WERI-Rb-1 (cell line): Measurements from ENCODE around the gene SORCS2.

Source experiments
- DNase-seq: peaks from one replicate; pipeline ENCODE4 v3.0.0-alpha.2; 2020
- H3K27ac ChIP-seq: fragments of 250-450 bp; sonication (Bioruptor Pico); 2 replicates; pipeline ENCODE4 v1.5.1; 2020; ENCODE audit warnings: mild to moderate bottlenecking, moderate library complexity
- H3K27me3 ChIP-seq: fragments of 250-450 bp; sonication (Bioruptor Pico); 2 replicates; pipeline ENCODE4 v1.5.1; 2021; ENCODE audit warnings: mild to moderate bottlenecking, low read depth, moderate library complexity; ENCODE audit not compliant: insufficient read depth, severe bottlenecking
- H3K36me3 ChIP-seq: fragments of 250-450 bp; sonication (Bioruptor Pico); 2 replicates; pipeline ENCODE4 v1.5.1; 2020; ENCODE audit warnings: mild to moderate bottlenecking, moderate library complexity
- H3K4me3 ChIP-seq: 2 replicates; pipeline ENCODE4 v1.5.1; 2011; ENCODE audit warnings: low read depth, mild to moderate bottlenecking, control low read depth, low read length
- H3K9me3 ChIP-seq: fragments of 250-450 bp; sonication (Bioruptor Pico); 2 replicates; pipeline ENCODE4 v1.5.1; 2021; ENCODE audit warnings: mild to moderate bottlenecking, moderate library complexity; ENCODE audit not compliant: severe bottlenecking
- TF ChIP-seq, protein P1 (sequence below): IDR thresholded peaks from 2 replicates; pipeline ENCODE4 v1.5.1; 2011; ENCODE audit warnings: low read depth, mild to moderate bottlenecking, control low read depth, inconsistent platforms, low read length

SORCS2 gene

DNA sequence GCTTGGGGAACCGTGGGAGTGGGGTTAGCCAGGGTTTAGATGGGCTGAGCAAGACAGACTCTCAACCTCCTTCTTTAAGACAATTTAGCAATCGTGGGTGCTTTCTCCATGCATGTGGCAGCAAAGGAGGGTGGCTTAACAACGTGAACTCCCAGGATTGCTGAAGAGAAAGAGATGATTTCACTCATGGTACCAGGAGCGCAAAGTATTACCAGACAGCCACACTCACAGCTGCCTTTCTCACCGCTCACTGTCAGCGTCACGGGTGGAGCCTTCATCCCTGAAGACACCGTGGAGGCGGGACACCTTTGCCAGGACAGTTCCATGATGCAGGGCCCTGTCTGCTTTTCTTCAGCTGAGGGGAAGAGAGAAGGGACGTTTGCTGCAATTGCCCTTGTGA is 454.8 kb downstream of the SORCS2 start:
- Histone ChIP-seq H3K27ac (no peak overlapping the region), H3K36me3 (peaks cover 16% of the 10 kb centered on the region), H3K9me3 (no peaks in the 10 kb centered on the region), H3K4me3 (no peak overlapping the region), H3K27me3 (no peaks in the 10 kb centered on the region)
- TF ChIP-seq, protein P1, sequence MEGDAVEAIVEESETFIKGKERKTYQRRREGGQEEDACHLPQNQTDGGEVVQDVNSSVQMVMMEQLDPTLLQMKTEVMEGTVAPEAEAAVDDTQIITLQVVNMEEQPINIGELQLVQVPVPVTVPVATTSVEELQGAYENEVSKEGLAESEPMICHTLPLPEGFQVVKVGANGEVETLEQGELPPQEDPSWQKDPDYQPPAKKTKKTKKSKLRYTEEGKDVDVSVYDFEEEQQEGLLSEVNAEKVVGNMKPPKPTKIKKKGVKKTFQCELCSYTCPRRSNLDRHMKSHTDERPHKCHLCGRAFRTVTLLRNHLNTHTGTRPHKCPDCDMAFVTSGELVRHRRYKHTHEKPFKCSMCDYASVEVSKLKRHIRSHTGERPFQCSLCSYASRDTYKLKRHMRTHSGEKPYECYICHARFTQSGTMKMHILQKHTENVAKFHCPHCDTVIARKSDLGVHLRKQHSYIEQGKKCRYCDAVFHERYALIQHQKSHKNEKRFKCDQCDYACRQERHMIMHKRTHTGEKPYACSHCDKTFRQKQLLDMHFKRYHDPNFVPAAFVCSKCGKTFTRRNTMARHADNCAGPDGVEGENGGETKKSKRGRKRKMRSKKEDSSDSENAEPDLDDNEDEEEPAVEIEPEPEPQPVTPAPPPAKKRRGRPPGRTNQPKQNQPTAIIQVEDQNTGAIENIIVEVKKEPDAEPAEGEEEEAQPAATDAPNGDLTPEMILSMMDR = no peak
- no peak for DNase-seq

DNA sequence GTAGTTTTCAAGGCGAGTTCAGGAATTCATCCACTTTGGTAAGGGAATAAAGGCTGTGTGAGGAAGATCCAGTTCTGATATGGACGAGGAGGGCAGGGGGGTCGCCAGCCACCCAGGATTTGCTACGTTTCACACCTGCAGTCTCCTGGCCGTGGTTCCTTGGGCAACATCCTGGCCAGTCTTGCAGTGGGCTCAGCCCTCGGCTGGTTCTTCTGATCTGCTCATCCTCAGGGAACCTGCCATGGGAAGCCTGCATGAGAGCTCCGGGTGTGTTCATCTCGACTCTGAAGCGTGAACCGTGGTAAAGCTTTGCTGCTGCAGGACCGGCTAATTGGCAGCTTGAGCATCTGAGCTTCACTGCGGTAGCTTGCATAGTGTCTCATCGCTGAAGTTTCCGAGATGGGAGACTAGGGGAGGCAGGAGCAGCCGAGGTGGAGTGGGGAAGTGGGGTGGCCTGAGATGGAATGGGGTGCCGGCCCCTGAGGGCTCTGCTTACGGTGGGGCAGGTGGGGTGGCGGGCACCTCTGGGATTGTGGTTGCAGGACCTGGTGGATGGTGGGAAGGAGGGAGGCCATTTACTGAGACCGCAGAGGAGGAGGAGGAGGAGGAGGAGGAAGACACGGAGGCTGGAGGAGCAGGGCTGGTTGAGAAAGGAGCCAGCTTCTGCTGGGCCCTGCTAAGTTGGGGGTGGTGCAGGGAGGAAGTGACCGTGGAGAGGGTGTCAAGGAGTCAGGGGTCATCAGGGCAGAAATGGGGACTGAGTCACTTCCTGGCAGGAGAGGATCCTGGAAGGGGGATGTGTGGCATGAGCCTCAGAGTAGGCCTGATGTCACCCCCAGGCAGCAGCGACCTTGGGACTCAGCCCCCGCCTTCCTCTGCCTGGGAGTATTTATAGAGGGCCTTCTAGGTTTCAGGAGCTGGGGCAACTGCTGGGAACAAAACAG is 455.5 kb downstream of the SORCS2 start:
- TF ChIP-seq, protein P1 = no peak
- DNase-seq = no peak
- H3K27ac ChIP-seq = no peak overlapping the region
- no peaks in the 10 kb centered on the region for H3K27me3 ChIP-seq
- H3K36me3 ChIP-seq = peaks cover 16% of the 10 kb centered on the region
- H3K9me3 ChIP-seq = no peaks in the 10 kb centered on the region
- H3K4me3 ChIP-seq = no peak overlapping the region

DNA sequence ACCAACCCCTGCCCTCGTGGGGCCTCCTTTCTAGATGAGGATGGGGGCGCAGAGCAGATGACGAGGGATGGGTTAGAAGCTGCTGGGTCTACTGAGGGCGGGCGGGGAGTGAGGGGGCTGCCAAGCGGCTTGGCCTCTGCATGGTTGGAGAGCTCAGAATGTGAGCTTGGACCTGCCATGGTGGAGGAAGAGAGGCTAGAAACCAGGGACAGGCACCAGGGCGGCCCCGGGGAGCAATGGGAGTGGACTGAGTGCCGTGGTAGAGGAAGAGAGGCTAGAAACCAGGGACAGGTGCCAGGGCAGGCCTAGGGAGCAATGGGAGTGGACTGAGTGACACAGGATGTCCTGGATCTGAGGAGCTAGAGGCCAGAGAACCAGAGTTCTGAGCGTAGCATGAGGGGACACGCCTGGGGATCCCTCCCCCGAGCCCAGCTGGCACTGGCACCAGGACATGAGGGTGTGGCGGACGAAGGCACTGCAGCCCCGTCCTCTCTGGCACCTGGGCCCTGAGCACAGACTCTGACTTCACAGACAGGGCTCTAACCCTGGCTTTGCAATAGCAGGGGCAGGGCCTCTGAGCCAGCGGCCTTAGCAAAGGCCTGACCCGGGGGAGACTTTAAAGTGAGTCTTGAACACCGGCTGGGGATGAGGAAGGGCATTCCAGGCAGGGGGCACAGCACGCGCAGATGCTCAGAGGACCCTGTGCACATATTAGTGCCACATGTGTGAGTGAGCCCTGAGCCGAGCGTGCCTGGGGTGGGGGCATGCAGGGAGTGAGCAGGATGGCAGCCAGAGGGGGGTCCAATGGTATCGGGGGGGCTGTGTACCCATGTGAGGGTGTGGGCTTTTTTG is 456.4 kb downstream of the SORCS2 start:
- Histone ChIP-seq H3K27me3 (no peaks in the 10 kb centered on the region), H3K27ac (no peak overlapping the region), H3K36me3 (peaks cover 13% of the 10 kb centered on the region), H3K4me3 (no peak overlapping the region), H3K9me3 (no peaks in the 10 kb centered on the region)
- no peak for DNase-seq
- TF ChIP-seq, protein P1 = no peak

DNA sequence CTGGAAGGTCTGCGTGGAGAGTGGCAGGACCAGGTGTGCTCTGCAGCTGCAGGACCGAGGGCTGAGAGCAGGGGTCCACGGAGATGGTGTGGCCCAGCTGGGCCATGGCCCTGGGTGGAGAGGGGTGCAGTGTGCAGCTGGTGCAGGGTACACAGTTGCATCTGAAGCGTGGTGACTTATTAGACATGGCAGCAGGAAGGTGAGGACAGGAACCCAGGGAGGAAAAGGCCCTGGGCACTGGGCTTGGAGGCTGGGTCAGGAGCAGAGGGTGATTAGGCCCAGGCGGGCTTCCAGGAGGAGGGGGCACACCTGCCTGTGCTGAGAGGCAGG is 457.0 kb downstream of the SORCS2 start:
- TF ChIP-seq, protein P1 = no peak
- Histone ChIP-seq H3K27me3 (no peaks in the 10 kb centered on the region), H3K27ac (no peak overlapping the region), H3K9me3 (no peaks in the 10 kb centered on the region), H3K36me3 (peaks cover 17% of the 10 kb centered on the region), H3K4me3 (no peak overlapping the region)
- DNase-seq = no peak

DNA sequence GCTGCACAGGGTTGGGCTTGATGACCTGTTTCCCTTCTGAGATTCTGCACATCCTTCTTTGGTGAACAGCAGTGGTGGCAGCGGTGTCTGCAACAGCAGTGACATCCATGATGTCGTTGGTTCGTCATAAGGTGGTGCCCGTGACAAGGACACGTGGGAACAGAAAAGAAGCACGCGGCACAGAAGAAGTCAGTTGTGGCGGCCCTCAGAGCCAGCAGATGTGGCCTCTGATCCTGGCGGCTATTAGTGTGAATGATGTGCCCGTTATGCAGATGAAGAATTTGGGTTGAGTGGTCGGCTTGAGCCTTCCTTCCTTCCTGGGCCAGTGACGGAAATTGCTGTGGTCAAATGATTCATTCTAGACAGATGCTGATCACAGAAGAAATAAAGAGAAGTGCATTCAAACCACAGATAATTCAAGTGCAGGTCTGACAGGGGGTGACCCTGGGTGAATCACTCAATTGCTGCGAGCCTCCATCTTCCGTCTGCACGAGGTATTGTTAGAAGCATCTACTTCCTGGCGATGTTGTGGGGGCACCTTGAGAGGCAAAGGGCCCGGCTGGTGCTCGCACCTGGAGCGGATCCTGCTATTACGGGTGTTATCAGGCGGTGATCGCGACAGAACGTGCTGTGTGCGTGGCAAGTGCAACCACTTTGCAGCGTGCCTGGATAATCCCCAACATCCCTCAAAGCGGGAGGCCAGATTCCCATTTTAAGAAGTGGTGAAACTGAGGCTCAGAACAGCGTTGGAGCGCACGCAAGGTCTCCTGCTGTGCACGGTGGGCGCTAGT is 457.6 kb downstream of the SORCS2 start:
- Histone ChIP-seq H3K4me3 (no peak overlapping the region), H3K27ac (no peak overlapping the region), H3K36me3 (peaks cover 20% of the 10 kb centered on the region), H3K27me3 (no peaks in the 10 kb centered on the region), H3K9me3 (no peaks in the 10 kb centered on the region)
- TF ChIP-seq, protein P1 = no peak
- DNase-seq = no peak
